ENCODE results near the gene CYBA.

Gene CYBA

DNA sequence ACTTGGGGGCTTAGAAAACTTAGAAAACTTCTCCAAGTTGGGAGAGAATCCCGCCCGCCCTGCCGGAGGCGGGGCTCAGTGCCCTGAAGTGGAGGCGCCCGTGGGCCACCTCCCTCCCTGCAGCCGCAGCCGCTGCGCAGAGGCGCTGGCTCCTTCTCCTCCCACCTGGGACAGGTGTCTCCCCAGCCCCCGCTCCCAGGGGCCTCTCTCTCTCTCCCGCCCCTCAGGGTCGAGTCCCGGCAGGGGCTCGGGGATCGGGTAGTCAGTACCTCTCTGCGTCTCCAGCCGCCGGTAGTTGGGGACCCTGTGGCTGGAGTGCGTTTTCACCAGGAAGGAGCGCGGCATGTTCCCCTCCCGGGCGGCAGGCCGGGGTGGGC, 35.2 kb upstream of the CYBA start:
- DNase-seq (ENCODE audit: low spot score) = no peak
- TF ChIP-seq, protein P1, sequence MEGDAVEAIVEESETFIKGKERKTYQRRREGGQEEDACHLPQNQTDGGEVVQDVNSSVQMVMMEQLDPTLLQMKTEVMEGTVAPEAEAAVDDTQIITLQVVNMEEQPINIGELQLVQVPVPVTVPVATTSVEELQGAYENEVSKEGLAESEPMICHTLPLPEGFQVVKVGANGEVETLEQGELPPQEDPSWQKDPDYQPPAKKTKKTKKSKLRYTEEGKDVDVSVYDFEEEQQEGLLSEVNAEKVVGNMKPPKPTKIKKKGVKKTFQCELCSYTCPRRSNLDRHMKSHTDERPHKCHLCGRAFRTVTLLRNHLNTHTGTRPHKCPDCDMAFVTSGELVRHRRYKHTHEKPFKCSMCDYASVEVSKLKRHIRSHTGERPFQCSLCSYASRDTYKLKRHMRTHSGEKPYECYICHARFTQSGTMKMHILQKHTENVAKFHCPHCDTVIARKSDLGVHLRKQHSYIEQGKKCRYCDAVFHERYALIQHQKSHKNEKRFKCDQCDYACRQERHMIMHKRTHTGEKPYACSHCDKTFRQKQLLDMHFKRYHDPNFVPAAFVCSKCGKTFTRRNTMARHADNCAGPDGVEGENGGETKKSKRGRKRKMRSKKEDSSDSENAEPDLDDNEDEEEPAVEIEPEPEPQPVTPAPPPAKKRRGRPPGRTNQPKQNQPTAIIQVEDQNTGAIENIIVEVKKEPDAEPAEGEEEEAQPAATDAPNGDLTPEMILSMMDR (IDR thresholded peaks at IDR 0.05; ENCODE audit: extremely low read depth, missing control alignments) = no peak

- DNase-seq (ENCODE audit: low spot score) = no peak
- TF ChIP-seq, protein P1 (IDR thresholded peaks at IDR 0.05; ENCODE audit: extremely low read depth, missing control alignments) = peak; percentile 36
Measured at GRCh38 chr16:88685156-88686061, 34.6 kb upstream of the CYBA start.

DNA sequence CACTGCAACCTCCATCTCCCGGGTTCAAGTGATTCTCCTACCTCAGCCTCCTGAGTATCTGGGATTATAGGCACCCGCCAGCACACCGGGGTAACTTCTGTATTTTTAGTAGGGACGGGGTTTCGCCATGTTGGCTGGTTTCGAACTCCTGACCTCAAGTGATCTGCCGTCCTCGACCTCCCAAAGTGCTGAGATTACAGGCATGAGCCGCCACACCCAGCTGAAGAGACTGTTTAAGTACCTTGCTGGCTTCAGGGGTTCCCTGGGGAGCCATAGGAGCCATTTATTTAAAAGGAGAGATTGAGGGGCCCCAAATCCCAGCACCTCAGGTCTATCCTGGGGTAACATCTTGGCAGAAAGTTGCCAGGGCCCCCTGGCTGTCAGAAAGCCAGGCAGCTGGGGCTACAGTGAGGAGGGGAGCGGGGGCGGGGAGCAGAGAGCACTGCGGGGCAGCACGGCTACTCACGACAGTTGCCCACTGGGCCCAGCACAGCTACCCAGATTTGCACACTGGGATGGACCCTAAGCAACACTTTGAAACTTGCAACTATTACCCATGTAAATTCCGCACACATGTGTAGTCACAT, 33.8 kb upstream of the CYBA start:
- TF ChIP-seq, protein P1 (IDR thresholded peaks at IDR 0.05; ENCODE audit: extremely low read depth, missing control alignments) = no peak

DNA sequence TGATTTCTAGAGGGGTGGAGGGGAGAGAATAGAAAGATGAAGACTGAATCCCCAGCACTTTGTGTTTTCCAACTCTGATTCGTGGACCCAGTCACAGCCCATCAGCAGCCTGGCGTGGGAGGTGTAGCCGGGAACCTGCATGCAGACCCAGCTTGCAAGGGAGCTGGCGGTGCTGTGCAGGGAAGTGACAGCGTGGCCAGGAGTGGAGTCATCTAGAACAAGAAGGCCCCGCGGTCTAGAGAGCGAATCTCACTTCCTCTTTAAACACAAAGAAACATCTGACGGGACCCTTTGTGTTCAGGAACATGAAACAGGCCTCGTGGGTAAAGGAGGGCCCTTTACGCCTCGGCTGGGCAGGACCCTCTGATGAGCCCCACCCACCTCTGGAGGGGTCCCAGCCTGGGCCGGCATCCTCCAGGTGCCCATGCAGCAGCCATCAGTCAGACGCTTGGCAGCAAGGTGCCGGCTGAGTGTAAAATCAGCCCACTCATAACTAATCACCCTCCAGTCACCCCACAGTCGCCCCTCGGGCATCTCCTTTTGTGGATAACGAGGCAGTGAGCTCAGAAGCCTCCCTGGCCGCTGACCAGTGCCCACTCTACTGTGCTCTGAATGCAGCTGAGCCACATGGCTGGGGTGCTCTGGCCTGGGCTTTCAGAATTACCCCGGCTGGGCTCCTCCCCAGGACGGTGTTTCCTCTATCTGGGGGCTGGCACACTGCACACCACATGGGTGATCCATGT, 31.0 kb upstream of the CYBA start:
- peak; percentile 92 for DNase-seq (ENCODE audit: low spot score)
- TF ChIP-seq, protein P1 (IDR thresholded peaks at IDR 0.05; ENCODE audit: extremely low read depth, missing control alignments) = no peak

More for the DNA sequence above, 33.8 kb upstream of the CYBA start:
- DNase-seq (ENCODE audit: low spot score) = no peak

- TF ChIP-seq, protein P1 (IDR thresholded peaks at IDR 0.05; ENCODE audit: extremely low read depth, missing control alignments) = peak; percentile 68
- peak; percentile 78 for DNase-seq (ENCODE audit: low spot score)
Measured at GRCh38 chr16:88681084-88681680, 30.3 kb upstream of the CYBA start.

GRCh38 chr16:88680554-88681083, 29.8 kb upstream of the CYBA start:
- no peak for DNase-seq (ENCODE audit: low spot score)
- TF ChIP-seq, protein P1 (IDR thresholded peaks at IDR 0.05; ENCODE audit: extremely low read depth, missing control alignments) = no peak
